Left colon (tissue), 2 donors: Measurements from ENCODE around the gene SCYGR5. TPM values are rescaled to one million over a fixed set of nuclear protein-coding genes. Genes with fewer than 3 reads are reported as not detected.
"Not testable (repeated sequence)": the region's sequence is repeated elsewhere in the genome, so short reads cannot be mapped to it uniquely, and the experiment has no call there.

Experiments
- ATAC-seq: fragments of 200-7000 bp; cut with Tn5 transposase; one replicate; pipeline ENCODE4 v1.9.1; 2020; ENCODE audit warnings: mild to moderate bottlenecking, moderate library complexity
- DNase-seq, 2 donors: peaks; one replicate each; pipeline ENCODE4 v3.0.0-alpha.2; 2020
- intact Hi-C, 2 donors: fragments of 100-400 bp; cut with DNase I in 1 of 2; cut with micrococcal nuclease in 1 of 2; formaldehyde crosslinking; loops; one replicate each; pipeline versions ENCODE4 v1.11.2 to v1.14.0; 2022; cut with DNase I, micrococcal nuclease
- long read RNA-seq: library from polyadenylated mRNA; unstranded; transcript quantifications from one replicate; pipeline ENCODE4 v2.0.0, GENCODE V29; 2021
- total RNA-seq, 2 donors: library from RNA; stranded (reverse); fragmentation: NEBNext Ultra II Directional; extraction: Animal tissue kit (Norgen Biotek cat#: 25700); gene quantifications; one replicate each; pipeline ENCODE4 v1.2.1, GENCODE V29; 2021
- donor health status: DM: no; HTN: no; CAD: no.
- donor health status: DM: yes; HTN: yes; CAD: no.

SCYGR5 gene
- not detected for total RNA-seq
- long read RNA-seq: 0 reads

GRCh38 chr2:227666631-227667170 lies at the start of gene SCYGR5:
TSS of gene SCYGR5 (plus strand) at chr2:227666804. CDS start at chr2:227666804, 0 bp downstream.
- ATAC-seq, DNase-seq, intact Hi-C loops: not testable (repeated sequence)

GRCh38 chr2:227617316-227618230 lies 49.0 kb upstream of the SCYGR5 start, which contains the start of gene SCYGR4:
TSS of gene SCYGR4 (plus strand) at chr2:227617498. CDS start at chr2:227617498, 0 bp downstream.
- no peak for ATAC-seq
- intact Hi-C loops: no loop called here

GRCh38 chr2:227623226-227623625 lies 43.4 kb upstream of the SCYGR5 start:
- no peak for DNase-seq
- intact Hi-C loops: no loop called here
- peak; percentile 70 for ATAC-seq

More at GRCh38 chr2:227617316-227618230, 49.0 kb upstream of the SCYGR5 start, which contains the start of gene SCYGR4:
- DNase-seq: no peak

GRCh38 chr2:227625420-227625819 lies 41.2 kb upstream of the SCYGR5 start:
- DNase-seq (no peak), ATAC-seq (no peak)
- intact Hi-C loops: no loop called here

- no peak for ATAC-seq
- intact Hi-C loops: no loop called here
- no peak for DNase-seq
These were observed 39.9 kb upstream of the SCYGR5 start for GRCh38 chr2:227626580-227627151.

GRCh38 chr2:227627769-227628168 lies 38.8 kb upstream of the SCYGR5 start:
- DNase-seq: no peak
- ATAC-seq: no peak
- intact Hi-C loops: no loop called here

GRCh38 chr2:227629435-227629834 lies 37.2 kb upstream of the SCYGR5 start:
- intact Hi-C loops: no loop called here
- no peak for ATAC-seq
- DNase-seq: no peak

GRCh38 chr2:227630322-227630721 lies 36.3 kb upstream of the SCYGR5 start:
- no peak for DNase-seq
- ATAC-seq: no peak
- intact Hi-C loops: no loop called here

GRCh38 chr2:227632827-227633226 lies 33.8 kb upstream of the SCYGR5 start:
- intact Hi-C loops: no loop called here
- no peak for DNase-seq
- ATAC-seq: no peak

- DNase-seq (no peak), ATAC-seq (no peak)
- intact Hi-C loops: no loop called here
These were observed 32.4 kb upstream of the SCYGR5 start for GRCh38 chr2:227634201-227634600.

- ATAC-seq: no peak
- DNase-seq: no peak
- intact Hi-C loops: no loop called here
These were observed 23.9 kb upstream of the SCYGR5 start for GRCh38 chr2:227642656-227643055.

GRCh38 chr2:227643990-227644551 lies 22.5 kb upstream of the SCYGR5 start:
- no peak for DNase-seq
- ATAC-seq: no peak
- intact Hi-C loops: no loop called here

- intact Hi-C loops: no loop called here
- ATAC-seq (no peak), DNase-seq (no peak)
These were observed 13.2 kb upstream of the SCYGR5 start for GRCh38 chr2:227653419-227653818.

- DNase-seq (no peak), ATAC-seq (no peak)
- intact Hi-C loops: no loop called here
These were observed 12.2 kb upstream of the SCYGR5 start for GRCh38 chr2:227654426-227654825.

GRCh38 chr2:227655454-227655853 lies 11.2 kb upstream of the SCYGR5 start:
- intact Hi-C loops: loop anchor here in 1 of 2 donors (5.0 kb wide), 1 partner anchor 112 kb away; no protein-coding TSS in a partner anchor
- DNase-seq (no peak), ATAC-seq (no peak)

GRCh38 chr2:227657199-227657845 lies 9.3 kb upstream of the SCYGR5 start:
- DNase-seq (no peak), ATAC-seq (no peak)
- intact Hi-C loops: loop anchor here in 1 of 2 donors (5.0 kb wide), 1 partner anchor 110 kb away; no protein-coding TSS in a partner anchor

- intact Hi-C loops: no loop called here
- ATAC-seq: no peak
These were observed 5.5 kb upstream of the SCYGR5 start for GRCh38 chr2:227661025-227661649.

GRCh38 chr2:227661827-227662226 lies 4.8 kb upstream of the SCYGR5 start:
- DNase-seq: no peak
- intact Hi-C loops: no loop called here
- ATAC-seq: no peak

More at GRCh38 chr2:227661025-227661649, 5.5 kb upstream of the SCYGR5 start:
- DNase-seq: no peak
